Right atrium auricular region (tissue), 2 donors: ENCODE measurements around the gene COG5. TPM values are rescaled to one million over a fixed set of nuclear protein-coding genes. Genes with fewer than 3 reads are reported as not detected.

Experiments used
- DNase-seq: peaks from one replicate; pipeline ENCODE4 v3.0.0-alpha.2; 2019; ENCODE audit warnings: low spot score
- H3K27ac ChIP-seq, 2 donors: fragments of 200-600 bp; sonication (generic); 1 replicate in 1 of 2; 2 replicates in 1 of 2; pipeline ENCODE4 v1.5.1; 2016 to 2019
- H3K27me3 ChIP-seq, 2 donors: fragments of 200-600 bp; sonication (generic); one replicate each; pipeline versions ENCODE4 v1.5.1 to v1.6.0; 2017 to 2019
- H3K36me3 ChIP-seq: fragments of 200-600 bp; sonication (generic); one replicate; pipeline ENCODE4 v1.5.1; 2016
- H3K4me1 ChIP-seq, 2 donors: fragments of 200-600 bp; sonication (generic); one replicate each; pipeline versions ENCODE4 v1.5.1 to v1.6.0; 2017 to 2019
- H3K4me3 ChIP-seq, 2 donors: fragments of 200-600 bp; sonication (generic); 1 replicate in 1 of 2; 2 replicates in 1 of 2; pipeline ENCODE4 v1.5.1; 2017 to 2019; ENCODE audit warnings: mild to moderate bottlenecking in 1 of 2, moderate library complexity in 1 of 2
- H3K9me3 ChIP-seq, 2 donors: fragments of 200-600 bp; sonication (generic); one replicate each; pipeline ENCODE4 v1.5.1; 2019
- total RNA-seq, 2 donors: library from RNA; depleted of rRNA; stranded (reverse); fragments of >200 nt; gene quantifications; one replicate each; pipeline ENCODE4 v1.1.0, GENCODE V29; 2016
- TF ChIP-seq, protein P1 (sequence below), 2 donors: fragments of 200-600 bp; sonication (generic); IDR thresholded peaks; one replicate each; pipeline ENCODE4 v1.5.1; 2019; ENCODE audit warnings: antibody characterized with exemption in 2 of 2

Gene COG5
- total RNA-seq, 2 donors from 2014 or later, result 28.0 to 31.8 TPM

DNA sequence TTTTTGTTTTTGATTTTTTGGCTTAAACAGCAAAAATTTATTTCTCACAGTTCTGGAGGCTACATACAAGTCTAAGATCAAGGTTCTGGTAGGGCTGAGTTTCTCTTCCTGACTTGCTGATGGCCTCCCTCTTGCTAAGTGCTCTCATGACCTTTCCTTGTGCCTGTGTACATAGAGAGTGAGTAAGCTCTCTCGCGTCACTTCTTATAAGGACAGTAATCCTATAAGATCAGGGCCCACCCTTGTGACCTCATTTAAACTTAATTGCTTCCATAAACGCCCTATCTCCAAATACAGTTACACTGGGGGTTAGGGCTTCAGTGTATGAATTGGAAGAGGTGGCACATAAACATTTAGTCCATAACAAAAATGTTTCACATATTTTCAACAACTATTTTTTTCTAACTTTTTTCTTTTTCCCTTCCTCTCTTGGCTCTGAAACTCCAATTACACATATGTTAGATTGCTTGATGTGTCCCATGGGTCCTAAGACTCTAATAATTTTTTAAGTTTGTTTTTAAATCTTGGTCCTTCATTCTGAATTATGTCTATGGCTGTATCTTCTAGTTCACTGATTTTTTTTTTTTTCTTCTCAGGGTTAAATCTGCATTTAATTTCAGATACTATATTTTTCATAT is 245.1 kb downstream of the COG5 start:
- Histone ChIP-seq H3K4me3 (no peak overlapping the region), H3K4me1 (no peaks in the 10 kb centered on the region), H3K36me3 (no peaks in the 10 kb centered on the region), H3K9me3 (no peaks in the 10 kb centered on the region), H3K27me3 (no peaks in the 10 kb centered on the region), H3K27ac (no peak overlapping the region)
- no peak for DNase-seq
- TF ChIP-seq, protein P1, sequence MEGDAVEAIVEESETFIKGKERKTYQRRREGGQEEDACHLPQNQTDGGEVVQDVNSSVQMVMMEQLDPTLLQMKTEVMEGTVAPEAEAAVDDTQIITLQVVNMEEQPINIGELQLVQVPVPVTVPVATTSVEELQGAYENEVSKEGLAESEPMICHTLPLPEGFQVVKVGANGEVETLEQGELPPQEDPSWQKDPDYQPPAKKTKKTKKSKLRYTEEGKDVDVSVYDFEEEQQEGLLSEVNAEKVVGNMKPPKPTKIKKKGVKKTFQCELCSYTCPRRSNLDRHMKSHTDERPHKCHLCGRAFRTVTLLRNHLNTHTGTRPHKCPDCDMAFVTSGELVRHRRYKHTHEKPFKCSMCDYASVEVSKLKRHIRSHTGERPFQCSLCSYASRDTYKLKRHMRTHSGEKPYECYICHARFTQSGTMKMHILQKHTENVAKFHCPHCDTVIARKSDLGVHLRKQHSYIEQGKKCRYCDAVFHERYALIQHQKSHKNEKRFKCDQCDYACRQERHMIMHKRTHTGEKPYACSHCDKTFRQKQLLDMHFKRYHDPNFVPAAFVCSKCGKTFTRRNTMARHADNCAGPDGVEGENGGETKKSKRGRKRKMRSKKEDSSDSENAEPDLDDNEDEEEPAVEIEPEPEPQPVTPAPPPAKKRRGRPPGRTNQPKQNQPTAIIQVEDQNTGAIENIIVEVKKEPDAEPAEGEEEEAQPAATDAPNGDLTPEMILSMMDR (IDR thresholded peaks at IDR 0.05), result no peak

DNA sequence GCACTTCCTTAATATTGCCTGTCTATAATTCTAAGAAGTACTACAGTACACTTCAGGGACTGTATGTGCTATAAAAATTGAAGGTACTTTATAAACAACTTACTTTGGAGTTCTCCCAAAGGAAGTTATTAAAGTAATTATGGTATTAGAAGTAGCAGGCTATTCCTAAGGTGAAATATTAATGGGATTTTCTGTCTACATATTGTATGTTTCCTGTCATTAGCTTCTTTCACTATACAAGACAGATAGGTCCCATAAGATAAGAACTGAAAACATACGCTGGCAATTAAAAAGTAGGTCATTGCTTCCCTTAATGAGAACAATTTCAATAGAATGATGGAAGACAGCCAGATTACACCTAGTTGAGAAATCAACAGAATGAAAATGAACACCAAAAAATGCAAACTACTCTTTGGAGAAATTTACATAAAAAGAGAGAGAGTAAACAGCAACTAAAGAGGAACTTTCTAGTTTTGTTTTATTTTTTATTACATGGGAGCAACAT is 248.0 kb downstream of the COG5 start:
- TF ChIP-seq, protein P1 (IDR thresholded peaks at IDR 0.05), result no peak
- Histone ChIP-seq H3K27me3 (no peaks in the 10 kb centered on the region), H3K36me3 (no peaks in the 10 kb centered on the region), H3K4me1 (no peaks in the 10 kb centered on the region), H3K27ac (no peak overlapping the region), H3K9me3 (no peaks in the 10 kb centered on the region), H3K4me3 (no peak overlapping the region)
- DNase-seq, result no peak

DNA sequence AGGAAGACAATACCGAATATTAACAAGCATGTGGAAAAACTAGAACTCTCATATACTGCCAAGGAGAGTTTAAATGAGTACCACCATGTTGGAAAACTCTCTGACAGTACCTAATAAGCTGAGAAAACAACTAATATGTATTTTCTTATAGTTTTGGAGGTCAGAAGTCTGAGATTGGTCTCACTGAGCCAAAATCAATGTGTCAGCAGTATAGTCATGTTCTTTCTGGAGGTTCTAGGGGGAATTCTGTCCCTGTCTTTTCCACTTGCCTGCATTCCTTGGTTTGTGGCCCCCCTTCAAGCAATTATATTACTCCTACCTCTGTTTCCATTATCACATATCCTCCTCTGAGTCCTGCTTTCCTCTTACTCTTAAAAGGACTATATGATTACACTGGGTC is 250.4 kb downstream of the COG5 start:
- no peak overlapping the region for H3K4me3 ChIP-seq
- no peaks in the 10 kb centered on the region for H3K27me3 ChIP-seq
- no peak for DNase-seq
- H3K27ac ChIP-seq, result no peak overlapping the region
- TF ChIP-seq, protein P1 (IDR thresholded peaks at IDR 0.05), result no peak
- no peaks in the 10 kb centered on the region for H3K9me3 ChIP-seq
- H3K4me1 ChIP-seq, result no peaks in the 10 kb centered on the region
- H3K36me3 ChIP-seq, result no peaks in the 10 kb centered on the region

DNA sequence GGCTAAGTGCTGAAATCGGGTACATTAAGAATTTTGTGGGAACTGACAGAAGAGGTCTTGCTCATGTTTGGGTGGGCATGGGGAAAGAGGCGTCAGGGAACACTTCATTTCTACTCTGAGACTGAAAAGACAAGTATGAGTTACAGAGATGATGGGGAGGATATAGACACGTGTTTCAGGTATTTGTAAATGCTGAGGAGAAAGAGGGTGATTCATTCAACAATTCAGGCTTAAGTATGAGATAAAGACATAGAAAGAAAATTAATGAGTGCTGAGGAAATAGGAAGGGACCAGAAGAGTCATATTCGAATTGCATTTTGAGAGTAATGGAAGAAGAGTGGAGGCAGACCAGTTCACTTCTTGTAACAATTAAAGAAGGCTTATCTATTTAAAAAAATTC is 251.3 kb downstream of the COG5 start:
- Histone ChIP-seq H3K9me3 (no peaks in the 10 kb centered on the region), H3K27ac (no peak overlapping the region), H3K4me3 (no peak overlapping the region), H3K36me3 (no peaks in the 10 kb centered on the region), H3K27me3 (no peaks in the 10 kb centered on the region), H3K4me1 (no peaks in the 10 kb centered on the region)
- TF ChIP-seq, protein P1 (IDR thresholded peaks at IDR 0.05), result no peak
- DNase-seq, result no peak

DNA sequence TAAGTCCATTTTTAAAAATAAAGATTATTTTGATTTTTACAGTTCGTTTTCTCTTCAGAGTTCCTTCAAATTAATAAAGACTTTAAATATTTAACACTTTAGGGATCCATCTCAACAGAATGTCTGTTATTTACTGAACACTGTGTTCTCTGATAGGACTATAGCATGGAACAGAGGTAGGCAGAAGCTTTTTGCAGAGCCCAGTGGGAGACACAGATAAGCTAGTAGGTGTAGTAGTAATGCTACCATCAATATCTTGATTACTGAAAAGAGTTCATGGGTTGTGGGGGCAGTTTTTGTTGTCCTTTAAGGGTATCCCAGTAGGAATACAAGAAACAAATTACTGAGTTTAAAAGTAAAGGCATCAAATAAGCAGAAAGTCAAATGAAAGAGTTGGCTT is 254.4 kb downstream of the COG5 start:
- Histone ChIP-seq H3K4me1 (no peaks in the 10 kb centered on the region), H3K27ac (no peak overlapping the region), H3K9me3 (no peaks in the 10 kb centered on the region), H3K36me3 (no peaks in the 10 kb centered on the region), H3K4me3 (no peak overlapping the region), H3K27me3 (no peaks in the 10 kb centered on the region)
- DNase-seq, result no peak
- TF ChIP-seq, protein P1 (IDR thresholded peaks at IDR 0.05), result no peak

DNA sequence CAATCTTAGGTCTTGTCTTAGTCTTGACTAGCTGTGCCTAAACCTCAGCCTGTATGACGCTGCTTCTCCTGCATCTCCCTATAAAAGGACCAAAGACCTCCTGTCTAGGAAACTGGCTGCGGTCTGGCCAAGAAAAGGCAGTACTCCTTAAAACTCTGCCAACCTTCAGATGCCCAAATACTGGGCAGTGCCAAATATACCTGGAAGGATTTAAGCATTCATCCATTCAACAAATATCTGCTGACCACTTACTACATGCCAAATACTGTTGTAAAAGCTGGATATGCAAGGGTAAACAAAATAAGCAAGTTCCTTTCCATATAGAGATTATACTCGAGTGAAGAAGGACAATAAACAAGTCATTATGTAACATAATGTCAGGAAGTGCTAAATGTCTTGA is 259.1 kb downstream of the COG5 start:
- TF ChIP-seq, protein P1 (IDR thresholded peaks at IDR 0.05), result no peak

More for the DNA sequence above, 259.1 kb downstream of the COG5 start:
- no peaks in the 10 kb centered on the region for H3K4me1 ChIP-seq
- no peak overlapping the region for H3K4me3 ChIP-seq
- H3K9me3 ChIP-seq, result no peaks in the 10 kb centered on the region
- H3K36me3 ChIP-seq, result no peaks in the 10 kb centered on the region
- no peak overlapping the region for H3K27ac ChIP-seq
- no peaks in the 10 kb centered on the region for H3K27me3 ChIP-seq
- DNase-seq, result no peak
